GM23248 (cell line): ENCODE data around the gene RBP3. TPM values are rescaled to one million over a fixed set of nuclear protein-coding genes. Genes with fewer than 3 reads are reported as not detected.

Experiments
- DNase-seq: peaks from one replicate; pipeline ENCODE4 v3.0.0-alpha.2; 2015
- H2AFZ ChIP-seq: fragments of 200-600 bp; sonication (generic); 2 replicates; pipeline ENCODE4 v1.6.1; 2016; ENCODE audit warnings: antibody characterized with exemption
- H3F3A ChIP-seq: fragments of 200-600 bp; sonication (generic); 2 replicates; pipeline ENCODE4 v1.6.1; 2016; ENCODE audit warnings: mild to moderate bottlenecking, antibody characterized with exemption, mixed run types; ENCODE audit not compliant: insufficient read depth
- H3K27ac ChIP-seq: fragments of 200-600 bp; sonication (generic); 2 replicates; pipeline ENCODE4 v1.5.1; 2016; ENCODE audit warnings: mild to moderate bottlenecking
- H3K27me3 ChIP-seq: fragments of 200-600 bp; sonication (generic); replicated peaks from 2 replicates; pipeline ENCODE4 v1.6.1; 2016; ENCODE audit warnings: mild to moderate bottlenecking; ENCODE audit not compliant: insufficient read depth
- H3K36me3 ChIP-seq: fragments of 200-600 bp; sonication (generic); 2 replicates; pipeline ENCODE4 v1.6.1; 2016; ENCODE audit warnings: low read depth, mild to moderate bottlenecking
- H3K4me1 ChIP-seq: fragments of 200-600 bp; sonication (generic); 2 replicates; pipeline ENCODE4 v1.6.1; 2016; ENCODE audit warnings: mild to moderate bottlenecking; ENCODE audit not compliant: insufficient read depth
- H3K4me2 ChIP-seq: fragments of 200-600 bp; sonication (generic); one replicate; pipeline ENCODE4 v1.6.1; 2016; ENCODE audit warnings: mild to moderate bottlenecking; ENCODE audit not compliant: unreplicated experiment
- H3K4me3 ChIP-seq: fragments of 200-600 bp; sonication (generic); 2 replicates; pipeline ENCODE4 v1.5.1; 2016; ENCODE audit warnings: mild to moderate bottlenecking
- H3K79me2 ChIP-seq: fragments of 200-600 bp; sonication (generic); 2 replicates; pipeline ENCODE4 v1.6.1; 2016; ENCODE audit warnings: mild to moderate bottlenecking; ENCODE audit not compliant: insufficient read depth
- H3K9ac ChIP-seq: fragments of 200-600 bp; sonication (generic); 2 replicates; pipeline ENCODE4 v1.6.1; 2016; ENCODE audit warnings: mild to moderate bottlenecking
- H3K9me2 ChIP-seq: fragments of 200-600 bp; sonication (generic); 2 replicates; pipeline ENCODE4 v1.6.1; 2016; ENCODE audit warnings: mixed run types, mild to moderate bottlenecking, moderate library complexity; ENCODE audit not compliant: insufficient read depth
- H3K9me3 ChIP-seq: fragments of 200-600 bp; sonication (generic); one replicate; pipeline ENCODE4 v1.6.1; 2017; ENCODE audit warnings: low read depth
- H4K20me1 ChIP-seq: fragments of 200-600 bp; sonication (generic); 2 replicates; pipeline ENCODE4 v1.6.0; 2016; ENCODE audit not compliant: insufficient read depth
- EZH2 ChIP-seq: fragments of 200-600 bp; sonication (generic); IDR thresholded peaks from 2 replicates; pipeline ENCODE4 v1.6.1; 2018; ENCODE audit warnings: antibody characterized with exemption, mild to moderate bottlenecking; ENCODE audit not compliant: insufficient read depth, poor library complexity, severe bottlenecking
- EZH2phosphoT487 ChIP-seq: fragments of 200-600 bp; sonication (generic); IDR thresholded peaks from 2 replicates; pipeline ENCODE4 v1.6.1; 2018; ENCODE audit warnings: antibody characterized with exemption, moderate library complexity, mild to moderate bottlenecking, low read depth; ENCODE audit not compliant: insufficient read depth
- WGBS, 2 experiments: methylation state at CpG; one replicate each; pipeline ENCODE4 v1.1.6; 2015 to 2017; ENCODE audit warnings: low lambda C conversion rate in 2 of 2, low coverage in 1 of 2; ENCODE audit errors: missing lambda C conversion rate in 2 of 2; 5-methylcytosine and 5-hydroxymethylcytosine counted together
- in situ Hi-C: fragments of 300-500 bp; cut with MboI; formaldehyde crosslinking; loops from 2 replicates; pipeline ENCODE4 v1.15.0; 2020
- polyA plus RNA-seq: library from polyadenylated mRNA; unstranded; fragments of >200 nt; fragmentation: Nextera tagmentation; extraction: Ambion mirVana; gene quantifications from 2 replicates; pipeline ENCODE4 v1.2.1, GENCODE V29; 2016
- total RNA-seq: library from RNA; depleted of rRNA; stranded (reverse); fragments of >200 nt; shearing (Covaris generic); gene quantifications from 2 replicates; pipeline ENCODE4 v1.2.3, GENCODE V29; 2014

Gene RBP3
- total and polyA plus RNA-seq, 2 experiments from 2014 or later: not detected

- Histone ChIP-seq H3K27ac (no peak overlapping the region), H3K27me3 (peaks cover 35% of the 10 kb centered on the region), H3K9me2 (no peaks in the 10 kb centered on the region), H3F3A (no peaks in the 10 kb centered on the region), H2AFZ (no peak overlapping the region), H3K4me2 (no peak overlapping the region), H3K9ac (no peak overlapping the region), H4K20me1 (no peaks in the 10 kb centered on the region), H3K36me3 (no peaks in the 10 kb centered on the region), H3K9me3 (no peaks in the 10 kb centered on the region), H3K4me1 (no peaks in the 10 kb centered on the region), H3K79me2 (no peaks in the 10 kb centered on the region), H3K4me3 (no peak overlapping the region)
- TF ChIP-seq EZH2phosphoT487: no peak
- no peak for TF ChIP-seq EZH2
- 52% methylated on average over 13 of the region's 13 CpGs for WGBS, 2 experiments
- DNase-seq: no peak
- in situ Hi-C loops: no loop called here
These were observed 1.4 kb upstream of the RBP3 start for GRCh38 chr10:47346581-47347302.

- H3K79me2 ChIP-seq: no peaks in the 10 kb centered on the region
- no peak overlapping the region for H3K4me2 ChIP-seq
- no peak for DNase-seq
- no peak overlapping the region for H2AFZ ChIP-seq
- WGBS, 2 experiments: 39 to 43% methylated on average over 4 of the region's 4 CpGs
- TF ChIP-seq EZH2 (no peak), EZH2phosphoT487 (no peak)
- no peak overlapping the region for H3K9ac ChIP-seq
- H3K9me2 ChIP-seq: no peaks in the 10 kb centered on the region
- H3F3A ChIP-seq: no peaks in the 10 kb centered on the region
- H3K27me3 ChIP-seq: peaks cover 30% of the 10 kb centered on the region
- H3K9me3 ChIP-seq: no peaks in the 10 kb centered on the region
- no peak overlapping the region for H3K27ac ChIP-seq
- H3K36me3 ChIP-seq: no peaks in the 10 kb centered on the region
- no peaks in the 10 kb centered on the region for H4K20me1 ChIP-seq
- in situ Hi-C loops: no loop called here
- no peak overlapping the region for H3K4me3 ChIP-seq
- no peaks in the 10 kb centered on the region for H3K4me1 ChIP-seq
These were observed 874 bp upstream of the RBP3 start for GRCh38 chr10:47347303-47347675.

GRCh38 chr10:47348661-47349470, 703 bp downstream of the RBP3 start:
- H3K9me2 ChIP-seq: no peaks in the 10 kb centered on the region
- no peaks in the 10 kb centered on the region for H3K36me3 ChIP-seq
- no peaks in the 10 kb centered on the region for H3K79me2 ChIP-seq
- WGBS, 2 experiments: 73 to 77% methylated on average over 35 to 36 of the region's 36 CpGs
- no peaks in the 10 kb centered on the region for H3K4me1 ChIP-seq
- DNase-seq: no peak
- TF ChIP-seq EZH2 (no peak), EZH2phosphoT487 (no peak)
- no peaks in the 10 kb centered on the region for H3K9me3 ChIP-seq
- no peak overlapping the region for H3K27ac ChIP-seq
- H3F3A ChIP-seq: no peaks in the 10 kb centered on the region
- in situ Hi-C loops: no loop called here
- H3K4me3 ChIP-seq: no peak overlapping the region
- no peaks in the 10 kb centered on the region for H4K20me1 ChIP-seq
- H3K27me3 ChIP-seq: peaks cover 27% of the 10 kb centered on the region
- H2AFZ ChIP-seq: no peak overlapping the region
- H3K9ac ChIP-seq: no peak overlapping the region
- H3K4me2 ChIP-seq: no peak overlapping the region

GRCh38 chr10:47349516-47349915, 1.4 kb downstream of the RBP3 start:
- Histone ChIP-seq H3K4me2 (no peak overlapping the region), H3F3A (no peaks in the 10 kb centered on the region), H3K27me3 (peaks cover 21% of the 10 kb centered on the region), H3K27ac (no peak overlapping the region), H3K4me1 (no peaks in the 10 kb centered on the region), H3K79me2 (no peaks in the 10 kb centered on the region), H3K36me3 (no peaks in the 10 kb centered on the region), H4K20me1 (no peaks in the 10 kb centered on the region), H2AFZ (no peak overlapping the region), H3K9me3 (no peaks in the 10 kb centered on the region), H3K9ac (no peak overlapping the region), H3K4me3 (no peak overlapping the region), H3K9me2 (no peaks in the 10 kb centered on the region)
- no peak for DNase-seq
- WGBS, 2 experiments: 87 to 89% methylated on average over 19 of the region's 22 CpGs
- in situ Hi-C loops: no loop called here
- TF ChIP-seq EZH2: no peak
